Lung (tissue), 12 donors: ENCODE results near the gene TIE1. TPM values are rescaled to one million over a fixed set of nuclear protein-coding genes. Genes with fewer than 3 reads are reported as not detected.

Experiments
- ATAC-seq: fragments of 200-7000 bp; cut with Tn5 transposase; one replicate; pipeline ENCODE4 v1.9.1; 2020; ENCODE audit warnings: moderate number of reproducible peaks; ENCODE audit not compliant: insufficient read depth, low FRiP score
- DNase-seq, 3 donors: peaks; one replicate each; pipeline ENCODE4 v3.0.0-alpha.2; 2013 to 2017
- H3K27ac ChIP-seq, 2 donors: one replicate each; pipeline ENCODE4 v1.5.1; 2013; ENCODE audit warnings: mild to moderate bottlenecking in 2 of 2, moderate library complexity in 2 of 2, control low read depth in 1 of 2, inconsistent platforms in 1 of 2, low read depth in 1 of 2, low read length in 1 of 2
- H3K27me3 ChIP-seq, 3 donors: one replicate each; pipeline ENCODE4 v1.5.1; 2013; ENCODE audit warnings: low read length in 2 of 3; ENCODE audit not compliant: control insufficient read depth in 3 of 3, insufficient read depth in 3 of 3
- H3K36me3 ChIP-seq, 4 donors: one replicate each; pipeline ENCODE4 v1.5.1; 2013; ENCODE audit warnings: low read length in 4 of 4, mild to moderate bottlenecking in 1 of 4, moderate library complexity in 1 of 4; ENCODE audit not compliant: control insufficient read depth in 4 of 4, insufficient read depth in 4 of 4
- H3K4me1 ChIP-seq, 5 donors: one replicate each; pipeline ENCODE4 v1.5.1; 2013; ENCODE audit warnings: low read length in 5 of 5, mild to moderate bottlenecking in 2 of 5, moderate library complexity in 1 of 5; ENCODE audit not compliant: control insufficient read depth in 5 of 5, insufficient read depth in 5 of 5
- H3K4me3 ChIP-seq: one replicate; pipeline ENCODE4 v1.5.1; 2013; ENCODE audit warnings: mild to moderate bottlenecking, control low read depth, moderate library complexity
- H3K9ac ChIP-seq, 2 donors: one replicate each; pipeline ENCODE4 v1.5.1; 2013; ENCODE audit warnings: low read length in 2 of 2, control low read depth in 1 of 2; ENCODE audit not compliant: insufficient read depth in 1 of 2
- H3K9me3 ChIP-seq, 4 donors: one replicate each; pipeline ENCODE4 v1.5.1; 2013; ENCODE audit warnings: low read length in 3 of 4, mild to moderate bottlenecking in 1 of 4, moderate library complexity in 1 of 4; ENCODE audit not compliant: control insufficient read depth in 4 of 4, insufficient read depth in 3 of 4
- CTCF ChIP-seq: IDR thresholded peaks from 2 replicates; pipeline ENCODE4 v1.5.1; 2012; ENCODE audit warnings: mild to moderate bottlenecking; ENCODE audit errors: control extremely low read depth, extremely low read depth
- WGBS, 2 donors: extraction: QIAGEN DNeasy Blood & Tissue Kit; methylation state at CpG; one replicate each; pipeline ENCODE4 v1.1.7; 2013; 5-methylcytosine and 5-hydroxymethylcytosine counted together
- polyA plus RNA-seq, 2 donors: library from polyadenylated mRNA; stranded (reverse); fragments of 200-250 nt; gene quantifications; one replicate each; pipeline ENCODE4 v1.2.1, GENCODE V29; 2013
- total RNA-seq, 2 donors: library from RNA; depleted of rRNA in 1 of 2; stranded (reverse); fragments of >200 nt in 1 of 2; gene quantifications; one replicate each; pipeline ENCODE4 v1.2.1, GENCODE V29; 2014 to 2021
- donor health status: control.
- donor health status: control.
- donor health status: Bipolar disorder and iron deficiency.
- donor health status: healthy.
- donor health status: DM: yes; HTN: yes; CAD: no.

The TIE1 gene
- total and polyA plus RNA-seq, 4 donors = 20.5 to 133 (median 42.1) TPM

- no peak overlapping the region for H3K4me3 ChIP-seq
- peaks cover 11 to 40% (median 28%) of the 10 kb centered on the region in 4 donors for H3K36me3 ChIP-seq
- no peak for TF ChIP-seq CTCF
- H3K9me3 ChIP-seq = no peaks in the 10 kb centered on the region
- no peak overlapping the region for H3K9ac ChIP-seq
- H3K27me3 ChIP-seq = no peaks in the 10 kb centered on the region
- H3K4me1 ChIP-seq = peaks cover 0 to 31% (median 6%) of the 10 kb centered on the region in 5 donors
- H3K27ac ChIP-seq = no peak overlapping the region
- WGBS, 2 donors = 70 to 79% methylated on average over 4 of the region's 4 CpGs
- no peak for DNase-seq
- no peak for ATAC-seq
Measured at GRCh38 chr1:43360616-43361015, 59.8 kb downstream of the TIE1 start.

GRCh38 chr1:43363283-43363934 is 62.6 kb downstream of the TIE1 start:
- TF ChIP-seq CTCF = no peak
- H3K27ac ChIP-seq = no peak overlapping the region

GRCh38 chr1:43363935-43364525 is 63.2 kb downstream of the TIE1 start:
- no peak for TF ChIP-seq CTCF
- Histone ChIP-seq H3K9me3 (no peaks in the 10 kb centered on the region), H3K27ac (no peak overlapping the region), H3K4me1 (peaks cover 4 to 40% (median 11%) of the 10 kb centered on the region in 5 donors), H3K27me3 (no peaks in the 10 kb centered on the region), H3K4me3 (no peak overlapping the region), H3K9ac (no peak overlapping the region), H3K36me3 (peaks cover 11 to 40% (median 29%) of the 10 kb centered on the region in 4 donors)
- DNase-seq (no peak), ATAC-seq (no peak)
- WGBS, 2 donors = 83 to 87% methylated on average over 5 of the region's 5 CpGs

More at GRCh38 chr1:43363283-43363934, 62.6 kb downstream of the TIE1 start:
- Histone ChIP-seq H3K9me3 (no peaks in the 10 kb centered on the region), H3K9ac (no peak overlapping the region), H3K36me3 (peaks cover 11 to 40% (median 29%) of the 10 kb centered on the region in 4 donors), H3K4me1 (peaks cover 0 to 35% (median 13%) of the 10 kb centered on the region in 5 donors), H3K27me3 (no peaks in the 10 kb centered on the region), H3K4me3 (no peak overlapping the region)
- ATAC-seq (no peak), DNase-seq (no peak)
- 67 to 70% methylated on average over 9 of the region's 9 CpGs for WGBS, 2 donors
